Right kidney (tissue), 1 donor: ENCODE data around the gene IGFBP2.

Experiments
- DNase-seq: peaks from one replicate; pipeline ENCODE4 v3.0.0-alpha.2; 2016

The IGFBP2 gene

GRCh38 chr2:216683846-216684245 lies 50.6 kb downstream of the IGFBP2 start:
- no peak for DNase-seq

- no peak for DNase-seq
Measured at GRCh38 chr2:216685327-216685875, 52.2 kb downstream of the IGFBP2 start.

- DNase-seq, result no peak
Measured at GRCh38 chr2:216687111-216687510, 53.9 kb downstream of the IGFBP2 start.

GRCh38 chr2:216687646-216688045 lies 54.4 kb downstream of the IGFBP2 start:
- DNase-seq, result no peak

GRCh38 chr2:216688731-216689340 lies 55.6 kb downstream of the IGFBP2 start:
- DNase-seq, result no peak

- DNase-seq, result no peak
Measured at GRCh38 chr2:216689397-216689796, 56.2 kb downstream of the IGFBP2 start.

- no peak for DNase-seq
Measured at GRCh38 chr2:216690456-216690852, 57.2 kb downstream of the IGFBP2 start.

GRCh38 chr2:216690853-216691741 lies 57.9 kb downstream of the IGFBP2 start:
- DNase-seq, result peak; percentile 66

- no peak for DNase-seq
Measured at GRCh38 chr2:216692636-216693413, 59.6 kb downstream of the IGFBP2 start.

- no peak for DNase-seq
Measured at GRCh38 chr2:216693414-216694080, 60.3 kb downstream of the IGFBP2 start.

GRCh38 chr2:216694082-216694825 lies 61.0 kb downstream of the IGFBP2 start:
- DNase-seq, result peak; percentile 83

GRCh38 chr2:216694826-216695217 lies 61.6 kb downstream of the IGFBP2 start:
- DNase-seq, result no peak

- DNase-seq, result peak; percentile 70
Measured at GRCh38 chr2:216695401-216695821, 62.2 kb downstream of the IGFBP2 start, which contains the start of gene IGFBP5. Gene IGFBP5, minus strand, starts transcription at chr2:216695549. Its CDS starts 774 bp downstream, at chr2:216694775.

GRCh38 chr2:216696321-216696720 lies 63.1 kb downstream of the IGFBP2 start:
- DNase-seq, result peak; percentile 46

GRCh38 chr2:216696751-216697560 lies 63.7 kb downstream of the IGFBP2 start:
- DNase-seq, result peak; percentile 56

- no peak for DNase-seq
Measured at GRCh38 chr2:216698293-216698692, 65.1 kb downstream of the IGFBP2 start.

- DNase-seq, result peak; percentile 65
Measured at GRCh38 chr2:216698895-216699294, 65.7 kb downstream of the IGFBP2 start.

- DNase-seq, result peak; percentile 44
Measured at GRCh38 chr2:216700088-216700567, 66.9 kb downstream of the IGFBP2 start.

- no peak for DNase-seq
Measured at GRCh38 chr2:216700781-216701180, 67.6 kb downstream of the IGFBP2 start.

GRCh38 chr2:216701544-216701943 lies 68.3 kb downstream of the IGFBP2 start:
- no peak for DNase-seq
